ENCODE results near the gene HUNK.
A peak's percentile ranks its signal among the peaks of the same experiment; 100 is the strongest.
"Not testable (repeated sequence)": the region's sequence is repeated elsewhere in the genome, so short reads cannot be mapped to it uniquely, and the experiment has no call there.

The HUNK gene

DNA sequence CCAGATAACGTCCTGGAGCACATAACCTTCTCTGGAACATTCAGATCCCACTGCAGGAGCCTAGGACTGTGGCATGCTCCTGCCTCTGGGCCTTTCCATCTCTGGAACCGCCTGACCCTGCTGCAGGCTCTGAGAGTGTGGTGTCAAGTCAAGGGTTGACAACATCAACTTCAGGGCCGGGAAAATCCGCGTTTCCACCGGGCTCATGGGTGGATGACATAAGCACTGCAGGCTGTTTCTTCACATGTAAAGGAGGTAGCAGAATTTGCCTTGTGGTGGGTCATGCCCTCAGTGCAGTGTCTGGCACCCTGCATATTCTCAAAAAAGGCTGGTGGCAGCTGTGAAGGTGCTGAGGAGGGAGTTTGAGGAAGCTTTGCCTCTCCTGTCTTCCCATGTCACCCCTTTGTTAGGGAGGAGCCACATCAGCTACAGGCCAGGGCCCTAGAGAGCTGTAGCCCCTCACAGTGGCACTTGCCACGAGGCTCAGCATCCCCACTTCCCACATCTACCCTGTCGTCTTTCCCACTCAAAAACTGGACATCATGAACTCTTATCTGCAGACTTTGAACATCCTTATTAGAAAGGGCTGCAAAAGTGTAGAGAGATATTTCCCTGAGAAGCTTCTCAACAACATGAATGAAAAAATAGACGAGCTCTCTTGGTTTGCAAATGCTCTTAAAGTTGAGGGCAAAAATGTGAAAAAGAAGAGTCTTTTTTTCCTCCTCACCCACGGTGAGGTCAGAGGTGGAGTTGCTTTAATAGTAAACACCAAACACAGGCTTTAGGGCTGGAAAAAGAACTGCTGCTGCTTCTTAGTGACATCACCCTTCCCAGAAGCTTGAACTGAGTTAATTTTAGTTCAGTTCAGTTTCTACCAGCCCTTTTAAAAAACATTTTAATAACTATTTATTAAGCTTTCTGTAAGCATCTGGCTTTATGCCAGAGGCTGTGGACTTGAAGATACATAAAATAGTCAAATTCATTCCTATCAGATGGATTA is 121.3 kb downstream of the HUNK start:
- no peak for DNase-seq (ENCODE audit: low spot score)

DNA sequence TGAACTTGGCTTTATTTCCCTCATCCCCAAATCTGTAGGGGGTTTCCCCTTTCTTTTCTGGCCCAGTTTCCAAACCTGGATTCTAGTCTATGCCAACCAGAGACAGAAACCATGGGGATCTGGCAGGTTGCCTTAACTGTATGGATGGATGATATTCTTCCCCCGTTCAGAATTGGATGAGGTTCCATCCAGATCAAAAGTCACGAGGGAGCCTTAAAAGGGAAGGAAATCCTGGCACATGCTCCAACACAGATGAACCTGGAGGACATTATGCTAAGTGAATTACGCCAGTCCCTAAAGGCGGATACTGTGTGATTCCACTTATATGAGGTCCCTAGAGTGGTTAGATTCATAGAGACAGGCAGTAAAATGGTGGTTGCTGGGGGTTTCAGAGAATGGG is 124.4 kb downstream of the HUNK start:
- DNase-seq (ENCODE audit: low spot score) = no peak

DNA sequence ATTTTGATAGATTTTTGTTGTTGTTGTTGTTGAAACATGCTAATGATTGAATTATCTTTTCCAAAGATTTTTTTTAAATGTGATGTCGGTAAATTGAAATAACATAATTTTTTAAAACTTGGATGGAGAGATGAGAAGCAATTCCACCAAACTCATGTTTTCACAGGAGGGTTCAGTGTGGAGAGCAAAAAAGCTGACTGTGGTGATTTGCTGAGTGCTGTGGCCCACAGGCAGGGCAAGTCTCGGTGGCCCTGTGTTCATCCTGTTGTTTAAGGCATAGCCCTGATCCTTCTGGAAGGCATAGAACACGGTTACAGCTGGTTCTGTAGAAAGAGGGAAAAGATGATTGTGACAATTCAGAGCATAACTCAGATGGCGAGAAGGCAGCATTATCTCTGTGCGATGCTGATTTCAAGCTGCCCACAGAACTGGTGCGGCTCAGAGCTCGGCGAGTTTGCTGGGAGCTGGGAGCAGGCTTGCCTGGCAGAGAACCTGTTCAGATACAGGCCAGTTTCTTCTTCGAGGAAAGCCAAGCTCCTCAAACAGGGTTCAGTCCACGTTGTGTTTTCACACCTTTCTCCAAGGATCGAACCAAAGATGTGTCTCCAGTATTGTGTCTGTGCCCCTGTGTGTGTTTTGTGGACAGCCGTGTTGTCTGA is 127.1 kb downstream of the HUNK start:
- no peak for DNase-seq (ENCODE audit: low spot score)

DNA sequence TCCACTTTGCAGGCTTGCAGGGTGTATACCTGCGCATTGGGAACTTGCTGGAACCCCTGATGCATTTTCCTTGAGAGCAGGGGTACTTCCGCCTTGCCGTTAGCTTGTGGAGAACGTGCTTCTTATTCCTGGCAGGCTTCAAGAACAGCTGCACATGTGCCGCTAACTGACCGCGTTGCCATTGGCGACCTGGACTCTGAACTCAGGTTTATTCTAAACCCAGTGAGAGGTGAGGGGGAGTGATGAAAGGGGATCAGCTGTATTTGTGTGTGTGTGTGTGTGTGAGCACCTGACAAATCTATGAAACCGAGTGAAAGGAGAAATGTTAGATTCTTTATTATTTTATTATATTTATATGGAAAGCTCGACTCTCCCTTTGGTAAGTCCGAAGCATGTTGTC is 128.6 kb downstream of the HUNK start:
- DNase-seq (ENCODE audit: low spot score) = no peak

DNA sequence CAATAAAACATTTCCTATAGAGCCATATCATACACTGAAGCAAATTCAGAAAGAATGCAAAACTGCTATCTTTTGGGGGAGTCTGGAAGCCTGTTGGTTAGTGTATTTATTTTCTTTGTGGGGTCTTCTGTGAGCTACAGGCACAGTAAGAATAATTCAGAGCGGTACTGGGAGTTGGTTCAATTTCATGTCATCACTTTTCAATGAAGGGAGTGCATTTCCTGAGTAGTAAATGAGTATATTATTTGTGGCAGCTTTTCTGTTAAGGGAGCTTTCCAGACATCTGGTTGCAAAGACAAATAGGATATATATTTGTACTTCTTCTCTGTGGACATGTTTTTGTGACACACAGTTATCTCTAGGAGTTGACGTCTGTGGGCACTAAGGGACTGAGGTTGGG is 130.6 kb downstream of the HUNK start:
- no peak for DNase-seq (ENCODE audit: low spot score)

DNA sequence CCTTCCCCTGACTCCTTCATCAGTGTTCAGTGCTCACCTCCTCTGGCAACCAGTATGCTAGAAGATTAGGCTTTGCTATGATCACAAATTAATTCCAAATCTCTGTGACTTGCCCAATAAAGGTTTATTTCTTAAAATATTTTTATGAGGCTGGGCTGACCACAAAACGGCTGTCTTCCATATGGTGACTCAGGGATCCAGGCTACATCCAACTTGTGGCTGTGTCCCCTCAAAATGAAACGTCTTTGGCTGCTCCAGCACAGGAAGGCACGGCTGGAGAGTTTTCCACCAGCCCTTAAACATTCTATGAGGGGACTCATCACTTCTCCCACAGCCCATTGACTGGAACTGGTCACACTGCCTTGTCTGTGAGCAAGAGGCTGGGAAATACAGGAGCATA is 131.5 kb downstream of the HUNK start:
- DNase-seq (ENCODE audit: low spot score) = no peak

DNA sequence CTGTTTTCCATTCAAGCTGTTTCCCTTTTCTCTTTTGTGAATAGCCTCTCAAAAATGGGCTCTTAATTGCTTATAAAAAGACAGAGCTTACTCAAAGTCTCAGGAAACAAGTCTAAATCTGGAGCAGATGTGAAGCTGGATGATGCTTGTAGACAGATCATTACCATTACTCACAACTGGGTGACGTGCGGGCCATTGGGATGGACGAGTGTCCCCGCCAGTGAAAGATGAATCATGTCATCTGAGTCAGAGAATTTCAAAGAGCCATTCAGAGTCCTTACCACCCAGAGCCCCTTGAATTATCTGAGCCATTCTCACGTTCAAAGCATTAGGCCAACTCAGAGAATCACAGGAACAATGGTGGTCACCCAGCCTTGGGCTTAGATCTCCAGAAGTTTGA is 134.6 kb downstream of the HUNK start:
- no peak for DNase-seq (ENCODE audit: low spot score)

DNA sequence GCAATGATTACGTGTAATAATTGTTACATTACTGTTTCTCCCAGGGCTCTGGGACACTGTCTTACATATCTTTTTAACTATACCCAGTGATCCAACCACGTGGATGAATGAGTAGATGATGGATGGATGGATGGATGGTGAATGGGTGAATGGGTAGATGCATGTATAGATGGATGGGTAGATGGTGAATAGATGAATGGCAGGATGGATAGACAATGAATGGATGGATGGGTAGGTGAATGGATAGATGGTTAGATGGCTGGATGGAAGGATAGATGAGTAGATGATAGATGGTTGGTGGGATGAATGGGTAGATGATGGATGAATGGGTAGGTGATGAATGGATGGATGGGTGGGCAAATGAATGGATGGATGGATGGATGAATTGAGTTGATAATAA is 135.9 kb downstream of the HUNK start:
- DNase-seq (ENCODE audit: low spot score) = no peak

DNA sequence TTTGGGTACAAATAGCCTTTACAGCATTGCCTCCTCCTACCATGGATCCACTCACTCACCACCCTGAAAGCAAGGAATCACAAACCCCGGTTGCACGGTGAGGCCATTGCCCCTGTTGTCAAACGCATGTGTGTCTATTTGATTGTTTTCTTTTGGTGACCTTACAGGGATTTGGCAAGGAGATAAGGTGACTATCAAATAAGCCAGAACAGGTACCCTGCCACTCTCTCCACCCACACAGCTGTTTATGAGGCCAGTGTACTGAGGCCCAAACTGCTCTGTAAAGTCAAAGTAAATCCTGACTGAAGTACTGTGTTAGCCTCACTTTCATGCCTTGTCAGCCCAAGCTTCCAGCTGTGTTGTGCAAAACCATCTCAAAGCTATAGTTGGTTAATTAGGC is 136.4 kb downstream of the HUNK start:
- no peak for DNase-seq (ENCODE audit: low spot score)

DNA sequence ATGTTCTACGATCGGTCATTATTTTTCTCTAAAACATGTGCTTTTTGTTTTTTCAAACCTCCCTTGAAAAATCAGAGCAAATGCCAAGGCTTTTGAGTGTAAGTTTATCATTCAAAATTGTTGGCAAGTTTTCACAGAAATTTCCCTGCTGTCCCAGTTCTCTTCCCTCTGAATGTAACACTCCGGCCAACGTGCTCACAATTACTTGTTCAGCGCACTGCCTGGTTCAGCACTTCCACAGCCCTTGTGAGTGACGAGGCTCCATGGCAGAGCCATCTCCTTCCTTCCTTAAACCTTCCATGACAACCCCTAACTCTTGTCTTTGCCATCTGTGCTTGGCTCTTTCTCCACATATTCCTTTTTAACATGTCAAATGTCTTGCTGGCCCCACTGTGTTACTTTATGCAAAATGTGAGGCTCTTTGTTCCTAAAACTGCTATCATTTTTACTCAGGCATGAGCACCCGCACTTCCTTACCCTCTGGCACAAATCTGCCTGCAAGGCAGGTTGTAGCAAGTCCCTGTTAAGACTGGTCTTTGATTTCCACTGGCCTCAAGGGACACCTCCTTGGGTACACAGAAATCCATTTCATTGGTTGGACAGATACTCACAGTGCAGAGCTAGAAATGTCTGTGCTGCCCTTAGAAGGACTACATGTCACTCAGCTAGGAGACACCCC is 142.8 kb downstream of the HUNK start:
- no peak for DNase-seq (ENCODE audit: low spot score)

DNA sequence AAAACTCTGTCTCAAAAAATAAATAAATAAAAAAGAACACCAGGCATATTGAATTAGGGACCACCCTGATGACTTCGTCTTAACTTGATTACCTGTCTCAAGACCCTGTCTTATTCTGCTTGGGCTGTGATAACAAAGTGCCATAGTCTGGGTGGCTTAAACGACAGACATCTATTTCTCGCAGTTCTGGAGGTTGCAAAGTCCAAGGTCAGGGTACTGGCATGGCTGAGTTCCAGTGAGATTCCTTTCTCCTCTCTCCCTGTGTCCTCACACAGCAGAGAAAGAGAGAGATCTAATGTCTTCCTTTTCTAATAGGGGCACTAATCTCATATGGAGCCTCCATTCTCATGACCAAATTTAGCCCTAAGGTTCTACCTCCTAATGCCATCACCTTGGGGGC is 145.6 kb downstream of the HUNK start:
- DNase-seq (ENCODE audit: low spot score) = no peak

DNA sequence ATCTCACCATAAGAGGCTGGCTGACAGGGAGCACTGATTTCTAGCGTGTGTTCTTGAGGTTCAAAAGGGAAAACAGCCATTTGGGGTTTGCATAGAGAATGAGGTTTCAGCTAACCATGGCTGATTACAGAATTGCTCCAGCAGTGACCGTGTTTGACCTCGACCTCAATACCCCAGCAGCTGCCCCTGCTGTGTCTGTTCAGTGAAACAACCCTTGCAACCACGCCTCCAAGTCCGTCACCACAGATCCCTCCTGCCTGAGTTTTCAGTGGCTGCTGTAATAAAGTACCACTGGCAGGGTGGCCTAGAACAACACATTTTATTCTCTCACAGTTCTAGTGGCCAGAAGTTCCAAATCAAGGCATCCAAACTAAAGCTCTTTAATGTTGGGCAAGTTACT is 147.7 kb downstream of the HUNK start:
- peak; percentile 10 for DNase-seq (ENCODE audit: low spot score)

DNA sequence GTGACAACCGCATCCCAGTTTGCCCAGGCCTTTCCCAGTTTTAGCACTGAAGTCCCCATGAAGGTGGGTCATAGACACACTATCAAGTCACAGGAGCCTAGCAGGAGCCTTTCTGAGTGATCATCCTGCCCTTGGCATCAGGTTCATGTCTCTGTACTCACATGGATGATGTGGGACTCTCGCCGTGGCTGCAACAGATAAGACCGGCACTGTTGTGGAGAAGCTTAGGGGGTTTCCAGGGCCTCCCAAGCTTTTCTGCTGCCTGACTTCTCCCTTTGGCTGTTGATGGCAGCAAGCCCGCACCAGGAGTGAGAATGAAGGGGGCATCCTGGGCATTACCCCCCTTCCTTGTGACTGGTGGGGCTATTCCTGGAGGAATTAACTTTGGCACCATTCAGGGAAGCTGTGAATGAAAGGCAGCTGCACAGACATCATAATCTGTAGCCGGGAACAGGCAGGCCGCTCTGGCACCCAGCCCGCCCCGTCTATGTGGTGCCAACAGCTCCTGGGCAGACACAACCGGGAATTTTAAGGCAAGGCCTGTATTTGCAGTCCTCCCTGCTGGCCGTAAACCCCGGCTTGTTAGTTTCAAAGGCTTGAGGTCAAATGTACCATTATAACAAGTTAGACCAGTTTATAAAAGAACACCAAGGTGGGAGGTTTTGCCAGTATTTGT is 148.6 kb downstream of the HUNK start:
- no peak for DNase-seq (ENCODE audit: low spot score)

DNA sequence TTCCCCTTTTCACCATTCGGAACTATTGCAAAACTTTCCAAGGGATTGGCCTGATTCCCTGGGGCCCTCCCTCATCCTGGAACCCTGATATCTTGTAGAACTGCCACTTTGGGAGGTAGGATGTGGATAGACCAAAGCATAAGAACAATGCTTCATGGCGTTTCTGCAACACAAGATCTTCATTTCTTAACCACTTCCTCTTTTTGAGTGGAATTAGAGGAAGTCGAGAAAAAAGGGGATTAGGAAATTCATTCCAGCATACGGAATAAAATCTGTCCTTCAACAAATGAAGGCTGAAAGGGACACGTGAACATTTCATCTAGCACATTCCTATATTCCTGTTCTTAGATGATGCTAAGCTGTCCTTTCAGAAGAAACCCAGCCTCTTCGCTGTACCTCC is 149.3 kb downstream of the HUNK start:
- DNase-seq (ENCODE audit: low spot score) = no peak

DNA sequence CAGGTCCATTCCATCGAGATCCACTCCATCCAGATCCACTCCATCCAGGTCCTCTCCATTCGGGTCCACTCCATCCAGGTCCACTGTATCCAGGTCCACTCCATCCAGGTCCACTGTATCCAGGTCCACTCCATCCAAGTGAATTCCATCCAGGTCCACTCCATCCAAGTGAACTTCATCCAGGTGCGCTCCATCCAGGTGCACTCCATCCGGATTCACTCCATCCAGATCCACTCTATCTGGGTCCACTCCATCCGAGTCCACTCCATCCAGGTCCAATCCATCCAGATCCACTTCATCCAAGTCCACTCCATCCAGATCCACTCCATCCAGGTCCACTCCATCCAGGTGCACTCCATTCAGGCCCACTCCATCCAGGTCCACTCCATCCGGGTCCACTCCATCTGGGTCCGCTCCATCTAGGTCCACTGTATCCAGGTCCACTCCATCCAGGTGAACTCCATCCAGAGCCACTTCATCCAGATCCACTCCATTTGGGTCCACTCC is 157.4 kb downstream of the HUNK start:
- no peak for DNase-seq (ENCODE audit: low spot score)

DNA sequence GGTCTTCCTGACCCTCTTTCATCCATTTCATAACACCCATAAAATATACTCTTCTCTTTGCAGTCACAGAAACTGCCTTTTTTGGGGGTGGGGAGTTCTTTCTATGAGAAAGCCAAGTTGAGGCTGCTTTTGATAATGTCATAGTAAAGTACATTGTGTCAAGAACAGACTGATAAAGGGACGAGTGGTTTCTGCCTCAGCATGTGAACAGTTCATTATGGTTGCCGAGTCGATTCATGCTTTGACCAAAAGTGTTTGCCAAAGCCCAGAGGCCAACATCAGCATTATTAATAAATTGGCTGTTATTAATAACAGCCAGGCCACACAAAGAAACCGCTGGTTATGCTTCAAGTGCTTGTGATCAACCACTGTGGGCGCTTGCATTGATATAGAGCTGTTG is 162.0 kb downstream of the HUNK start:
- no peak for DNase-seq (ENCODE audit: low spot score)

DNA sequence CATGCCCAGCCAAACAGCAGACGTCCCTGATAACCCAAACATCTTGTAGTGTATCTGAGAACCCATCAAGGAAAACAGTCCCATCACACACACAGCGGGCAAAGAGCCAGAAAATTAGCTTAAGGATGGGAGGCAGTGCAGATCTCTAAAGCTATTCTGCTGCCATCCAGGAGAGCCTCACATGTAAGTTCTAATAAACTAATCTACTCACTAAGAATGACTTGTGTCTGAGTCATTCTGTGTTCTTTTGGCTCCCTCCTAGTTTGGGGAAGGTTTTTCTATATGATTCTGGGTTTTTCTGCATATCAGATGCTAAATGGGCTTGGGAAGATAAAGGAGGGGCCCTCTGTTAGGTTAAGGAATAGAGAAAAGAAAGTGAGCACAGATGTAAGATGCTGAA is 162.8 kb downstream of the HUNK start:
- no peak for DNase-seq (ENCODE audit: low spot score)

DNA sequence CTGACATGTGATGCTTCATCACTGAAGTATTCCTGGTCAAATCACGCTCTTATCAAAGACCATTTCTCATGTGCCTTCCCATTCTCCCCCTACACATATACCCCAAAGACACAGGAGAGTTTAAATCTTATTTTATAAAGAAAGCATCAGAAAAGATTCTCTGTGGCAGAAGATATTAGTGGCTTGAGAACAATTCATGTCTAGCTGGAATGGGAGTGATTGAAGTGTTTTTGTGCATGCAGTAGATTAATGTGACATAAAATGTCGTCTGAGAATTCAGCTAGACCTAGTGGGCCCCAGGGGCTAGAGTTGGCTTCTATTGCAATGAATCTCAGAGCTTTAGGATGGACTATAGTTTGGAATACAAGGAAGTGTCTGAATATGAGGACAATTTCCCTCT is 163.9 kb downstream of the HUNK start:
- DNase-seq (ENCODE audit: low spot score) = no peak

DNA sequence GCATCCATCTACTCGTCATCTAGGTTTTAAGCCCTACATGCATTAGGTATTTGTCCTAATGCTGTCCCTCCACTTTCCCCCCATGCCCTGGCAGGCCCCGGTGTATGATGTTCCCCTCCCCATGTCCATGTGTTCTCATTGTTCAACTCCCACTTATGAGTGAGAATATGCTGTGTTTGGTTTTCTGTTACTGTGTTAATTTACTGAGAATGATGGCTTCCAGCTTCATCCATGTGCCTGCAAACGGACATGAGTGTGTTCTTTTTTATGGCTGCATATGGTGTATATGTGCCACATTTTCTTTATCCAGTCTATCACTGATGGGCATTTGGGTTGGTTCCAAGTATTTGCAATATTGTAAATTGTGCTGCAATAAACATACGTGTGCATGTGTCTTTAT is 165.9 kb downstream of the HUNK start:
- not testable (repeated sequence) for DNase-seq (ENCODE audit: low spot score)

DNA sequence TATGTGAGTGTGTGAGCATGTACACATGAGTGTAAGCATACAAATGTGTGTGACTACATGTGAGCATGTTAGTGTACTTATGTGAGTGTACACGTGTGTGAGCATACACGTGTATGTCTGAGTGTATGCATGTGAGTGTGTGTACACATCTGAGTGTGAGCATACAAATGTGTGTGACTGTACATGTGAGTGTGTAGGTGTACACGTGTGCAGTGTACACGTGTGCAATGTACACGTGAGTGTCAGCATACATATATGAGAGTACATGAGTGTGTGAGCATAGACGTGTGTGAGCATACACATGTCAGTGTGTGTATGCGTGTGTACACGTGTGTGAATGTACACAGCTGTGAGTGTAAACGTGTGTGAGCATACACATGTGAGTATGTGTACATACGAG is 170.6 kb downstream of the HUNK start:
- no peak for DNase-seq (ENCODE audit: low spot score)

Data from SK-N-DZ (cell line).